Mucosa of stomach (tissue), 1 donor: ENCODE data around the gene WAC.

Experiments used
- H3K27me3 ChIP-seq: one replicate; pipeline ENCODE4 v1.7.0; 2013; ENCODE audit warnings: mild to moderate bottlenecking, low read length; ENCODE audit not compliant: control insufficient read depth, insufficient read depth
- H3K36me3 ChIP-seq: one replicate; pipeline ENCODE4 v1.7.0; 2013; ENCODE audit warnings: low read length; ENCODE audit not compliant: control insufficient read depth, insufficient read depth
- H3K4me1 ChIP-seq: one replicate; pipeline ENCODE4 v1.7.0; 2013; ENCODE audit warnings: mild to moderate bottlenecking, low read length; ENCODE audit not compliant: control insufficient read depth, insufficient read depth
- H3K4me3 ChIP-seq: one replicate; pipeline ENCODE4 v1.7.0; 2013; ENCODE audit warnings: low read length
- H3K9ac ChIP-seq: one replicate; pipeline ENCODE4 v1.7.0; 2013; ENCODE audit warnings: mild to moderate bottlenecking, low read length, moderate library complexity
- H3K9me3 ChIP-seq: one replicate; pipeline ENCODE4 v1.7.0; 2013; ENCODE audit warnings: mild to moderate bottlenecking, low read length, moderate library complexity; ENCODE audit not compliant: control insufficient read depth
- donor health status: Pancreatic carcinoma.

Gene WAC

GRCh38 chr10:28661035-28661434, 128.1 kb downstream of the WAC start:
- Histone ChIP-seq H3K9ac (no peak overlapping the region), H3K4me3 (no peak overlapping the region), H3K9me3 (no peaks in the 10 kb centered on the region), H3K27me3 (no peaks in the 10 kb centered on the region), H3K4me1 (no peaks in the 10 kb centered on the region), H3K36me3 (no peaks in the 10 kb centered on the region)

GRCh38 chr10:28663576-28664368, 130.9 kb downstream of the WAC start:
- Histone ChIP-seq H3K9me3 (no peaks in the 10 kb centered on the region), H3K4me1 (peaks cover 4% of the 10 kb centered on the region), H3K27me3 (peaks cover 15% of the 10 kb centered on the region), H3K9ac (no peak overlapping the region), H3K36me3 (no peaks in the 10 kb centered on the region), H3K4me3 (no peak overlapping the region)

- no peak overlapping the region for H3K9ac ChIP-seq
- peaks cover 8% of the 10 kb centered on the region for H3K4me1 ChIP-seq
- H3K36me3 ChIP-seq, result no peaks in the 10 kb centered on the region
- no peaks in the 10 kb centered on the region for H3K9me3 ChIP-seq
- H3K4me3 ChIP-seq, result no peak overlapping the region
- peaks cover 21% of the 10 kb centered on the region for H3K27me3 ChIP-seq
Observed at GRCh38 chr10:28664369-28664740, 131.4 kb downstream of the WAC start.

DNA sequence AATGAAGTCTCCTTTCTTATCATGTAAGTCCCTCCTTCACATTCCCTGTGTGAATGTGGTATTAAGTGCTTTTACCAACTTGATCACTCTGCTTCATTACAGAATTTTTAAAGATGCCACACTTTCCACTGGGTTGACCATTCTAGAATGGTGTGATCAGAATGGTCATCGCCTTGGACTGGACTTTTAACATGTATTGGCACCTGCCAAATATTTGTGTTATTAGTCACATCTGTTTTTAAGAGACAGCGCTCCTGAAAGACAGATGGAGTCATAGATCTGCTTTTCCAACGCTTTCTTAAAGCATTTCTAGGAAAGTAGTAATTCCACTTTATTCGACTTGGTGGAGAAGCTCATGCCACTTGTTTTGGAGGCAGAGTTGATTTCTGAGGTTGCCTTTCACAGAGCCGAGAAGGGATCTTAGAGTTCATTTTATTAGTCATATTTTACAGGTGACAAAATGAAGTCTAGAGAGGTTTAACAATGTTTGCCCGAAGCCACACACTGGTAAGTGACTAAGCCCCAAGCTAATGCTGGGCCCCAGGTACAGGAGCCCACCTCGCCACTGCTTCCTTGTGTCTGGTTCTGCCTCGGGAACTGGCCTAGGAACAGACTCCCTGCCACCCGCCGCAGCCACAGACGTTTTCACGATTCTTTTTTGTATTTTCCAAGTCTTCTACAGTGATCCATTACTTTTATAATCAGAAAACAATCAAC, 134.0 kb downstream of the WAC start:
- no peak overlapping the region for H3K9ac ChIP-seq
- H3K4me3 ChIP-seq, result no peak overlapping the region
- H3K27me3 ChIP-seq, result peaks cover 36% of the 10 kb centered on the region
- H3K9me3 ChIP-seq, result no peaks in the 10 kb centered on the region
- H3K4me1 ChIP-seq, result peaks cover 8% of the 10 kb centered on the region
- no peaks in the 10 kb centered on the region for H3K36me3 ChIP-seq

- Histone ChIP-seq H3K4me1 (peaks cover 8% of the 10 kb centered on the region), H3K4me3 (no peak overlapping the region), H3K9me3 (no peaks in the 10 kb centered on the region), H3K36me3 (no peaks in the 10 kb centered on the region), H3K9ac (no peak overlapping the region), H3K27me3 (peaks cover 47% of the 10 kb centered on the region)
Observed at GRCh38 chr10:28668363-28669226, 135.7 kb downstream of the WAC start.

- no peak overlapping the region for H3K4me3 ChIP-seq
- H3K27me3 ChIP-seq, result peaks cover 50% of the 10 kb centered on the region
- H3K9ac ChIP-seq, result no peak overlapping the region
- no peaks in the 10 kb centered on the region for H3K9me3 ChIP-seq
- no peaks in the 10 kb centered on the region for H3K36me3 ChIP-seq
- peaks cover 8% of the 10 kb centered on the region for H3K4me1 ChIP-seq
Observed at GRCh38 chr10:28669227-28670173, 136.6 kb downstream of the WAC start.
